GM18909 (cell line): Measurements from ENCODE around the gene RNASE9.
"Not testable (repeated sequence)": the region's sequence is repeated elsewhere in the genome, so short reads cannot be mapped to it uniquely, and the experiment has no call there.

Experiments
- ATAC-seq: cut with Tn5 transposase; IDR thresholded peaks from one replicate; pipeline ENCODE4 v1.9.1; 2021; ENCODE audit warnings: mild to moderate bottlenecking; ENCODE audit not compliant: unreplicated experiment, poor library complexity

The RNASE9 gene

GRCh38 chr14:20530771-20531571, 29.9 kb downstream of the RNASE9 start:
- ATAC-seq = peak; percentile 59

GRCh38 chr14:20529806-20530205, 31.0 kb downstream of the RNASE9 start:
- ATAC-seq = no peak

DNA sequence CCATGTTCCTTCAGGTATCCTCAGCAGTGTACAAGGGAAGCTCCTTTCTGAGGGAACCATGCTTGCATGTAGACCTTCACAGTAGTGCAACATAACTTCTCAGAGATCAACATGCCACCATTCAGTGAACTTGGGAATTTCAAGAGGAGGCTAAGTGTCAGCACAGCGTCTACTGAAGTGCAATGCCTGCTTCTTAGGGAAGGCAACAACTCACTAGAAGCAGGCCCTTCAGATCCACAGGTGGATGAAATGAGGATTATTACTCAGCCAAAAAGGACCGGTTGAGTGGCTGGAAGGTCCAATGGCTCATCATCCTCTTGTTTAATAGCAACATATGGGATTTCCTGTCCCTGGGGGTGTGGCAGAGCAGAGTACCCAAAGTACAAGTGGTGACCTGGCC, 36.8 kb downstream of the RNASE9 start:
- no peak for ATAC-seq

- no peak for ATAC-seq
Observed at GRCh38 chr14:20522332-20522731, 38.5 kb downstream of the RNASE9 start.

DNA sequence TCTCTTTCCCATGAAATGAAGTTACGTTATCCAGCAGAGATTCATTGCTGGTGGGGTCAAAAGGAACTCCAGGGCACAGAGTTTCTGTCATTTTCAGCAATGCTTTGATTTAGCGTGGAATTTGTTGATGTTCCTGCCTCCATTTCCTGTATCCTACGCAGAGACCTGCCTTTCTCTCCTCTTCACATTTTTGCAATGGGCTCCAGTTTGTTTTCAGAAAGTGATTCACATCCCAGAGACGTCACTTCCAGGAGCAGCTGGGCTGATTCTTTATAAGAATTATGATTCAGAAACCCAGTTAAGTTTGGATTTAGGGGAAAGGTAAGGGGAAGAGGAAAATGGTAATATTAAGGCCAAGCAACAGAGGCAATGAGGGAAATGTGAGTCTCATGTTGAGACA, 43.9 kb downstream of the RNASE9 start:
- ATAC-seq = no peak

- no peak for ATAC-seq
Observed at GRCh38 chr14:20515846-20516245, 45.0 kb downstream of the RNASE9 start.

GRCh38 chr14:20512177-20512905, 48.5 kb downstream of the RNASE9 start:
- ATAC-seq = no peak

GRCh38 chr14:20508367-20508766, 52.5 kb downstream of the RNASE9 start:
- no peak for ATAC-seq

DNA sequence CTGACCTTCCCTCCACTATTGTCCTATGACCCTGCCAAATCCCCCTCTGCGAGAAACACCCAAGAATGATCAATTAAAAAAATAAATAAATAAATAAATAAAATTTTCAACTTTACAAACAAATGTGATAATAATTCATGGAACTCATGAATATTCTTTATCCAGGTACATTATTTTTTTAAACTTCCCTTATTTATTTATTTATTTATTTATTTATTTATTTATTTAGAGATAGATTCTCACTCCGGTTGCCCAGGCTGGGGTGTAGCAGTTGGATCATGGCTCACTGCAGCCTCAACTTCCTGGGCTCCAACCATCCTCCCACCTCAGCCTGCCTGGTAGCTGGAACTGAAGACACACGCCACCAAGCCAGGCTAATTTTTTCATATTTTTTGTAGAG, 53.3 kb downstream of the RNASE9 start:
- ATAC-seq = not testable (repeated sequence)

DNA sequence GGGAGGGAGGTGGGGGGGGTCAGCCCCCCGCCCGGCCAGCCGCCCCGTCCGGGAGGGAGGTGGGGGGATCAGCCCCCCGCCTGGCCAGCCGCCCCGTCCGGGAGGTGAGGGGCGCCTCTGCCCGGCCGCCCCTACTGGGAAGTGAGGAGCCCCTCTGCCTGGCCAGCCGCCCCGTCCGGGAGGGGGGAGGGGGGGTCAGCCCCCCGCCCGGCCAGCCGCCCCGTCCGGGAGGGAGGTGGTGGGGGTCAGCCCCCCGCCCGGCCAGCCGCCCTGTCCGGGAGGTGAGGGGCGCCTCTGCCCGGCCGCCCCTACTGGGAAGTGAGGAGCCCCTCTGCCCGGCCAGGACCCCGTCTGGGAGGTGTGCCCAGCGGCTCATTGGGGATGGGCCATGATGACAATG, 54.1 kb downstream of the RNASE9 start:
- not testable (repeated sequence) for ATAC-seq

DNA sequence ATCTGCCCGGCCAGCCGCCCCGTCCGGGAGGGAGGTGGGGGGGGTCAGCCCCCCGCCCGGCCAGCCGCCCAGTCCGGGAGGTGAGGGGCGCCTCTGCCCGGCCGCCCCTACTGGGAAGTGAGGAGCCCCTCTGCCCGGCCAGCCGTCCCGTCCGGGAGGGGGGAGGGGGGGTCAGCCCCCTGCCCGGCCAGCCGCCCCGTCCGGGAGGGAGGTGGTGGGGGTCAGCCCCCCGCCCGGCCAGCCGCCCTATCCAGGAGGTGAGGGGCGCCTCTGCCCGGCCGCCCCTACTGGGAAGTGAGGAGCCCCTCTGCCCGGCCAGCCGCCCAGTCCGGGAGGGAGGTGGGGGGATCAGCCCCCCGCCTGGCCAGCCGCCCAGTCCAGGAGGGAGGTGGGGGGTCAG, 54.6 kb downstream of the RNASE9 start:
- ATAC-seq = not testable (repeated sequence)
